Upper lobe of left lung (tissue), 6 donors: ENCODE data around the gene PEA15. TPM values are rescaled to one million over a fixed set of nuclear protein-coding genes. Genes with fewer than 3 reads are reported as not detected.

Experiments used
- ATAC-seq, 2 donors: fragments of 200-7000 bp; cut with Tn5 transposase; one replicate each; pipeline ENCODE4 v1.9.1; 2022; ENCODE audit warnings: mild to moderate bottlenecking in 2 of 2, moderate library complexity in 2 of 2; ENCODE audit not compliant: low FRiP score in 2 of 2
- DNase-seq, 2 donors: peaks; one replicate each; pipeline ENCODE4 v3.0.0-alpha.2; 2019 to 2020
- H3K27ac ChIP-seq, 4 donors: fragments of 200-600 bp; sonication (generic); one replicate each; pipeline ENCODE4 v1.5.1; 2016 to 2019
- H3K27me3 ChIP-seq, 4 donors: fragments of 200-600 bp; sonication (generic); one replicate each; pipeline ENCODE4 v1.5.1; 2017 to 2019
- H3K36me3 ChIP-seq, 4 donors: fragments of 200-600 bp; sonication (generic); one replicate each; pipeline ENCODE4 v1.5.1; 2016 to 2019
- H3K4me1 ChIP-seq, 4 donors: fragments of 200-600 bp; sonication (generic); one replicate each; pipeline ENCODE4 v1.5.1; 2018 to 2019
- H3K4me3 ChIP-seq, 4 donors: fragments of 200-600 bp; sonication (generic); one replicate each; pipeline ENCODE4 v1.5.1; 2017 to 2019; ENCODE audit warnings: mild to moderate bottlenecking in 2 of 4, moderate library complexity in 1 of 4
- H3K9me3 ChIP-seq, 4 donors: fragments of 200-600 bp; sonication (generic); one replicate each; pipeline ENCODE4 v1.5.1; 2018 to 2019
- CTCF ChIP-seq, 6 experiments: fragments of 450-650 bp in 4 of 6; fragments of 200-600 bp in 2 of 6; sonication (generic) in 2 of 6; IDR thresholded peaks; one replicate each; pipeline ENCODE4 v1.5.1; 2016 to 2019; ENCODE audit warnings: antibody characterized with exemption in 6 of 6
- EP300 ChIP-seq, 4 donors: sonication (generic); formaldehyde crosslinking; IDR thresholded peaks; one replicate each; pipeline ENCODE4 v1.5.1; 2017; ENCODE audit warnings: antibody characterized with exemption in 4 of 4, control low read depth in 2 of 4
- POLR2A ChIP-seq, 4 donors: fragments of 450-650 bp; IDR thresholded peaks; one replicate each; pipeline ENCODE4 v1.5.1; 2016 to 2017; ENCODE audit warnings: antibody characterized with exemption in 4 of 4, mild to moderate bottlenecking in 2 of 4
- POLR2AphosphoS5 ChIP-seq, 2 donors: sonication (generic); formaldehyde crosslinking; IDR thresholded peaks; one replicate each; pipeline ENCODE4 v1.5.1; 2017; ENCODE audit warnings: antibody characterized with exemption in 2 of 2
- WGBS, 2 donors: methylation state at CpG; one replicate each; pipeline ENCODE4 v1.1.5; 2017 to 2018; 5-methylcytosine and 5-hydroxymethylcytosine counted together
- total RNA-seq, 6 donors: library from RNA; depleted of rRNA in 4 of 6; stranded (reverse); fragments of >200 nt in 4 of 6; gene quantifications; one replicate each; pipeline versions ENCODE4 v1.1.0 to v1.2.1, GENCODE V29; 2016 to 2021
- donor health status: DM: no; HTN: no; CAD: no; lungs with moderate emphysema.
- donor health status: DM: no; HTN: yes; CAD: no; lungs with severe emphysema.

The PEA15 gene
- total RNA-seq, 6 donors from 2014 or later: 30.4 to 174 (median 67.9) TPM

- no peak for DNase-seq
- Histone ChIP-seq H3K4me3 (no peak overlapping the region), H3K27me3 (no peaks in the 10 kb centered on the region), H3K36me3 (peaks cover 30 to 98% (median 83%) of the 10 kb centered on the region in 4 donors), H3K9me3 (no peaks in the 10 kb centered on the region), H3K27ac (peak overlapping the region in 1 of 4 donors; percentile 20), H3K4me1 (peaks cover 11 to 30% (median 17%) of the 10 kb centered on the region in 4 donors)
- ATAC-seq: no peak
- TF ChIP-seq POLR2A (IDR thresholded peaks at IDR 0.05): no peak
These were observed 11.1 kb downstream of the PEA15 start for GRCh38 chr1:160216301-160216700.

- Histone ChIP-seq H3K9me3 (no peaks in the 10 kb centered on the region), H3K27me3 (no peaks in the 10 kb centered on the region), H3K4me1 (peaks cover 11 to 33% (median 17%) of the 10 kb centered on the region in 4 donors), H3K4me3 (no peak overlapping the region), H3K36me3 (peaks cover 22 to 97% (median 83%) of the 10 kb centered on the region in 4 donors), H3K27ac (peak overlapping the region in 2 of 4 donors; percentile 42 to 65)
- DNase-seq (peak in 1 of 2 donors; percentile 34), ATAC-seq (no peak)
- TF ChIP-seq POLR2A (IDR thresholded peaks at IDR 0.05): no peak
- no peak for TF ChIP-seq CTCF (IDR thresholded peaks at IDR 0.05)
- TF ChIP-seq EP300 (IDR thresholded peaks at IDR 0.05): no peak
- TF ChIP-seq POLR2AphosphoS5 (IDR thresholded peaks at IDR 0.05): no peak
- 61 to 62% methylated on average over 9 to 10 of the region's 10 CpGs for WGBS, 2 donors
These were observed 12.4 kb downstream of the PEA15 start for GRCh38 chr1:160217481-160218051.

- peak; percentile 24 to 52 (median 34) for TF ChIP-seq CTCF (IDR thresholded peaks at IDR 0.05)
- TF ChIP-seq EP300 (IDR thresholded peaks at IDR 0.05): no peak
- H3K4me3 ChIP-seq: no peak overlapping the region
- H3K27ac ChIP-seq: peak overlapping the region in 2 of 4 donors; percentile 13 to 65
- DNase-seq: no peak
- H3K4me1 ChIP-seq: peaks cover 11 to 33% (median 17%) of the 10 kb centered on the region in 4 donors
- WGBS, 2 donors: 58 to 65% methylated on average over 4 of the region's 4 CpGs
- H3K27me3 ChIP-seq: no peaks in the 10 kb centered on the region
- peak in 1 of 2 donors; percentile 71 for ATAC-seq
- H3K9me3 ChIP-seq: no peaks in the 10 kb centered on the region
- H3K36me3 ChIP-seq: peaks cover 27 to 97% (median 82%) of the 10 kb centered on the region in 4 donors
These were observed 14.1 kb downstream of the PEA15 start for GRCh38 chr1:160219062-160219929.

- Histone ChIP-seq H3K27ac (peak overlapping the region in 1 of 4 donors; percentile 65), H3K4me1 (peaks cover 11 to 33% (median 17%) of the 10 kb centered on the region in 4 donors)
These were observed 15.1 kb downstream of the PEA15 start for GRCh38 chr1:160220301-160220700.

More at GRCh38 chr1:160220301-160220700, 15.1 kb downstream of the PEA15 start:
- no peak for ATAC-seq
- no peaks in the 10 kb centered on the region for H3K27me3 ChIP-seq
- TF ChIP-seq POLR2AphosphoS5 (IDR thresholded peaks at IDR 0.05) (no peak), POLR2A (IDR thresholded peaks at IDR 0.05) (no peak), EP300 (IDR thresholded peaks at IDR 0.05) (no peak), CTCF (IDR thresholded peaks at IDR 0.05) (no peak)
- no peak overlapping the region for H3K4me3 ChIP-seq
- H3K9me3 ChIP-seq: no peaks in the 10 kb centered on the region
- WGBS, 2 donors: 78 to 82% methylated on average over 2 of the region's 2 CpGs
- H3K36me3 ChIP-seq: peaks cover 37 to 97% (median 82%) of the 10 kb centered on the region in 4 donors
- no peak for DNase-seq
